ENCODE results near the gene ALK.

ALK gene

DNA sequence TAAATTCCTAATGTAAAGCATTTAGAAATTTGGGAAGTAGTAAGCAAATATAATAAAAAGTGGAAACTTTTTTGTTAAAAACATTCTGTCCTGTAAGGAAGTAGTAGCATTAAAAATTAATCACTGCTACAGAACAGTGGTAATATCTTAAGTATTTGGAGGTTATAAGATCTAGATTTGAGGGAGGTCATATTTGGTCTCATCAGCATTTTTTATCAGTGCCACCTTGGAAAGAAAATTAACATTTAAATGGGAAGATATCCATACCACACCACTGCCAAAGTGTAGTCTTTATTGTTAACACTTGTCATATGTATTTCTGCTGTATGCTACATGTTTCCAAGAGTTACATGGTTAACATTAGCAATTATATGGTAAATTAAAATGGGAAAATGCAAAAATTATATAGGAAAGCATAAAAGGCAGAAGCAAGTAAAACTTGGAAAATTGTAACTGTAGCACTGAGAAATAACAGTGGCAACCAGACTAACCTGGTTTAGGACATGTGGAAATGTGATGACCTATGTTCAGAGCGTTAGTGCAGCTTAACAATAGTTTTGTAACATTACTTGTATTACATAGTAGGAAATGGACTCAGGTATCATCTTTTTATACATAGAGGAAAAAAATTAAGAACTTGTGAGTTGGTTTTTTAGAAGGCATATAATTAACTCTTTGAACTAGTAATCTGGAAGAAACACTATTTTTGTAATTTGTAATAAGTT, 759.0 kb downstream of the ALK start:
- H3K4me3 ChIP-seq (ENCODE audit: low read depth, low read length), result no peak overlapping the region
- no peak for DNase-seq (ENCODE audit: low read depth)
- TF ChIP-seq, protein P1, sequence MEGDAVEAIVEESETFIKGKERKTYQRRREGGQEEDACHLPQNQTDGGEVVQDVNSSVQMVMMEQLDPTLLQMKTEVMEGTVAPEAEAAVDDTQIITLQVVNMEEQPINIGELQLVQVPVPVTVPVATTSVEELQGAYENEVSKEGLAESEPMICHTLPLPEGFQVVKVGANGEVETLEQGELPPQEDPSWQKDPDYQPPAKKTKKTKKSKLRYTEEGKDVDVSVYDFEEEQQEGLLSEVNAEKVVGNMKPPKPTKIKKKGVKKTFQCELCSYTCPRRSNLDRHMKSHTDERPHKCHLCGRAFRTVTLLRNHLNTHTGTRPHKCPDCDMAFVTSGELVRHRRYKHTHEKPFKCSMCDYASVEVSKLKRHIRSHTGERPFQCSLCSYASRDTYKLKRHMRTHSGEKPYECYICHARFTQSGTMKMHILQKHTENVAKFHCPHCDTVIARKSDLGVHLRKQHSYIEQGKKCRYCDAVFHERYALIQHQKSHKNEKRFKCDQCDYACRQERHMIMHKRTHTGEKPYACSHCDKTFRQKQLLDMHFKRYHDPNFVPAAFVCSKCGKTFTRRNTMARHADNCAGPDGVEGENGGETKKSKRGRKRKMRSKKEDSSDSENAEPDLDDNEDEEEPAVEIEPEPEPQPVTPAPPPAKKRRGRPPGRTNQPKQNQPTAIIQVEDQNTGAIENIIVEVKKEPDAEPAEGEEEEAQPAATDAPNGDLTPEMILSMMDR (IDR thresholded peaks at IDR 0.05; ENCODE audit: control insufficient read depth, extremely low read depth, insufficient read depth), result no peak

DNA sequence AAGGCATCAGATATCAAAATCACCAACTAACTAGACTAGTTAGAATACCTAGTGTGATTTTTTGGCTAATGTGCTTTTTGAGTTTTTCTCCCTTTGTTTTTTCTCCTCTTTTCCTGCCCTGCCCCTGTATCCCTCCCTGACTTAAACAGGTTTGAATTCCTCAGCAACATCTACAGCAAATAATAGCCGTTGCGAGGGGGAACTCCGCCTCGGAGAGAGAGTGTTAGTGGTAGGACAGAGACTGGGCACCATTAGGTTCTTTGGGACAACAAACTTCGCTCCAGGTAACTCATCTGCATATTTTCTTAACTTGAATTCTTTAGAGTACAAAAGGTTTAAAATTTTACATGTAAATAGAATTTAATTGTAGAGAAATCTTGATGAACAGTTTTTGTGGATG, 761.2 kb downstream of the ALK start:
- TF ChIP-seq, protein P1 (IDR thresholded peaks at IDR 0.05; ENCODE audit: control insufficient read depth, extremely low read depth, insufficient read depth), result no peak
- no peak overlapping the region for H3K4me3 ChIP-seq (ENCODE audit: low read depth, low read length)
- no peak for DNase-seq (ENCODE audit: low read depth)

DNA sequence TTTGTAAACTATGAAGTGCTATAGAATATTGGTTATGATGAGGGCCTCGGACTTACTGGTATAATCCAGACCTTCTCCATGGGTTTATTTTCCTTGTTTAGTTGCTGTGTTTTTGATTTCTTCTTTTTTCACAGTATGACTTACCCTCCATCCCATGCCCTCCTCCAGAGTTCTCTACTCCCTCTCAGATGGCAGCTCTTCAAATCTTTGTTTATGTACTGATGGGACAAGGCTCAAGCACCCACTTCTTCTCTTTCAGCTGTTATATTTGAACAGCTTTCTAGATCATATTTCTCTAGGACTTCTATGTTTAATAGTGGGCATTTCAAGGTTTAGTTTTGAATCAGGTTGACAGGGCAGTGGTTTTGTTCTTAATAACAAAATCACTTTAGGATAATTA, 762.3 kb downstream of the ALK start:
- DNase-seq (ENCODE audit: low read depth), result no peak
- H3K4me3 ChIP-seq (ENCODE audit: low read depth, low read length), result no peak overlapping the region
- TF ChIP-seq, protein P1 (IDR thresholded peaks at IDR 0.05; ENCODE audit: control insufficient read depth, extremely low read depth, insufficient read depth), result no peak

DNA sequence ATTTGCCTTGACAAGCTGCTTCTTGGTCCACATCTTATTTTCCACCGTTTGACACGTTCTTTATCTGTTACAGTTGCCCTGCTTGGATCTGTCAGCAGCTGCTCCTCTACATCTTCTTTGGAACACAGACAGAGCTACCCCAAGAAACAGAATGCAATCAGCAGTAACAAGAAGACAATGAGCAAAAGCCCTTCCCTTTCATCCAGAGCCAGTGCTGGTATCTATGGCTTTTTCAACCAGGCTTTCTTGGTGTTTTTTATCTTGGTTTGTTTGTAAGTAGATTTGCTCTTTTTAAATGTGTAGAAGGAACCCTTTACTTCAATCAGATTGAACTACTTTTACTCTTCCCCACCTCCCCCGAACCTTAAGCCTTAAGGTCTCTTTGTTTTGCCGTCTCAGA, 764.3 kb downstream of the ALK start:
- DNase-seq (ENCODE audit: low read depth), result no peak
- TF ChIP-seq, protein P1 (IDR thresholded peaks at IDR 0.05; ENCODE audit: control insufficient read depth, extremely low read depth, insufficient read depth), result no peak
- no peak overlapping the region for H3K4me3 ChIP-seq (ENCODE audit: low read depth, low read length)

DNA sequence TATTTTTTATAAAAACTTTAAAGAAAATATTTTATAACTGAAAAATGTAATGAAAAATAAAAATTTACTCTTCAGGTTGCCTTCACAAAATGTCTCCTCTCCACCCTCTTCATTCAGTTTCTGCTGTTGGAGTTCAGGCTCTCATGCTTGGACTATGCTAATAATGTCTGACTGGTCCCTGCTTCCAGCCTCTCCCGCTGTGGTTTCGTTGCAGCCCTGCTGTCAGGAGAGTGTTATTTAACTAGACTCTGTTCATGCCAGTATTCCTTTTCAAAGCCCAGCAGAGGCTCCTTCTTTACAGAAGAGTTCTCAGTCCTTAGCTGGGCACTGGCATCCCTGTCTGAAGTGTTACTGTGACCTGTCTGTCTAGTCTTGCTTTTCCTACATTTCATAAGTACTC, 765.8 kb downstream of the ALK start:
- no peak for DNase-seq (ENCODE audit: low read depth)
- TF ChIP-seq, protein P1 (IDR thresholded peaks at IDR 0.05; ENCODE audit: control insufficient read depth, extremely low read depth, insufficient read depth), result no peak
- no peak overlapping the region for H3K4me3 ChIP-seq (ENCODE audit: low read depth, low read length)

DNA sequence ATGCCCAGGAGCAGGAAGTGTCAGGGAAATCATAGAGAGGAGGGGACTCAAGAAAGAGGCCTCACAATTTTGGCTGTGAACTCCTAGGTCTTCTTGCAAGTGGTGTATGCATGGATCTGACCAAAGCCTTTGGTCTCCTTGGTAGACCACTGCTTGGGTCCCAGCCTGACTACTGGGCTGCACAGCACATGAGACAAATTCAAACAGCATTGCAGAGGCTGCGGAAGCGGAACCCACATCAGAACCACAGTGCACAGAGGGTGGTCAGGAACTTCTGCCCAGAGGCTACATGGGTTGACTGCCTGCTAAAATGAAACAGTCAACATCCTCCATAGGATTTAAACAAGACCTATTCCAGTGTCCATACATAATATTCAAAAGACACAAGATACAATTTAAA, 766.8 kb downstream of the ALK start:
- TF ChIP-seq, protein P1 (IDR thresholded peaks at IDR 0.05; ENCODE audit: control insufficient read depth, extremely low read depth, insufficient read depth), result no peak
- H3K4me3 ChIP-seq (ENCODE audit: low read depth, low read length), result no peak overlapping the region
- DNase-seq (ENCODE audit: low read depth), result no peak

DNA sequence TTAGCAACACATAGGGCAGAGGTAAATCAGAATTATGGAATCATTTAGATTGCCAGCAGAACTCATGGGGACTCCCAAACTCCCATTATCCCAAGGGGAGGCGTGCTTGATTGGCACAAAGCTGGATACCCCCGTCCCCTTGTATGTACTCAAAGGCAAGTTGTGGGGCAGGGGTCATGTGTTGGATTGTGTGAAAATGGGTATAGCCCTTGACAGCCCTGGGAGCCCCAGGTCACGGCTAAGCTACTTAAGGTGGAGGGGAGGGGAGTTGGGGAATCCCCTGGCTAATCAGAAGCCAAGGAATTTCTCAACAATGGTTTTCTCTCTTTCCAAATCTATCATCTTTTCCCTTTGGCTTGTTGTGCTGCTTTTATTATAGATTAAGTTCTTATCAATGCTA, 773.4 kb downstream of the ALK start:
- TF ChIP-seq, protein P1 (IDR thresholded peaks at IDR 0.05; ENCODE audit: control insufficient read depth, extremely low read depth, insufficient read depth), result no peak
- H3K4me3 ChIP-seq (ENCODE audit: low read depth, low read length), result no peak overlapping the region
- no peak for DNase-seq (ENCODE audit: low read depth)
